HFFc6 (cell line): ENCODE results near the gene SRGAP1. TPM values are rescaled to one million over a fixed set of nuclear protein-coding genes. Genes with fewer than 3 reads are reported as not detected.

Experiments
- DNase-seq: peaks from one replicate; pipeline ENCODE4 v3.0.0-alpha.2; 2018
- H3K27ac Mint-ChIP-seq: 2 replicates; pipeline ENCODE4 v1.8.0; 2020; ENCODE audit warnings: mild to moderate bottlenecking, mixed read lengths
- H3K27me3 Mint-ChIP-seq: 2 replicates; pipeline ENCODE4 v1.8.0; 2021; ENCODE audit warnings: mild to moderate bottlenecking, moderate library complexity, mixed read lengths; ENCODE audit not compliant: insufficient read depth
- H3K36me3 Mint-ChIP-seq: 2 replicates; pipeline ENCODE4 v1.8.0; 2021; ENCODE audit warnings: low read depth, mixed read lengths
- H3K4me1 Mint-ChIP-seq: 2 replicates; pipeline ENCODE4 v1.8.0; 2020; ENCODE audit warnings: low read depth, mixed read lengths
- H3K4me3 Mint-ChIP-seq: 2 replicates; pipeline ENCODE4 v1.8.0; 2020; ENCODE audit warnings: mild to moderate bottlenecking, moderate library complexity, mixed read lengths
- H3K9me3 Mint-ChIP-seq: 2 replicates; pipeline ENCODE4 v1.8.0; 2020; ENCODE audit warnings: mild to moderate bottlenecking, mixed read lengths
- total RNA-seq, 6 experiments: library from RNA; stranded (reverse); fragmentation: NEBNext Ultra II Directional; extraction: Animal tissue kit (Norgen Biotek cat#: 25700); gene quantifications; 2 replicates in 1 of 6; 3 replicates in 5 of 6; pipeline ENCODE4 v1.2.3, GENCODE V29; 2021
- TF ChIP-seq, protein P1 (sequence below): fragments of 200-600 bp; sonication (generic); IDR thresholded peaks from 2 replicates; pipeline ENCODE4 v1.5.0; 2021; ENCODE audit warnings: antibody characterized with exemption, mild to moderate bottlenecking

SRGAP1 gene
- total RNA-seq, 6 experiments from 2014 or later = 35.7 to 45.8 (median 40.9) TPM

DNA sequence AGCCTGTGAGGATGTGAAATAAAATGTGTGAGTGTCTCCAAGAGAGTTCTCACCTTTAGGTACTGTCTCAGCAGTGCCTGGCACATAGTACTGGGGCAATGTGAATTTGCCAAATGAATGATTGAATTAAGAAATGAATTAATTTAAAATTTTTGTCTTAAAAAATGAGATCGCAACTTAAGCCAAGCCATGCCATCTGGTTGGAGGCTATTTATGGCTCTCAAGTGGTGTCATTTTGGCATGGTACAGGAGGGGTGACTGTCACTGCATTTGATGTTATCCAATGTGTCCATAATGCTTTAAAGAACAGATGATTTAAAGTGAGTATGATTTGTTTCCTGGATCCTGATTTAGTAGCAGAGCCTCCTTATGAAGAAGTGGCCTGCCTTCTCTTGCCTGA, 80.3 kb downstream of the SRGAP1 start:
- H3K27ac Mint-ChIP-seq = no peak overlapping the region
- H3K27me3 Mint-ChIP-seq = peaks cover 4% of the 10 kb centered on the region
- H3K4me3 Mint-ChIP-seq = no peak overlapping the region
- peaks cover 81% of the 10 kb centered on the region for H3K4me1 Mint-ChIP-seq
- H3K36me3 Mint-ChIP-seq = peaks cover 39% of the 10 kb centered on the region
- peaks cover 3% of the 10 kb centered on the region for H3K9me3 Mint-ChIP-seq
- no peak for DNase-seq
- TF ChIP-seq, protein P1, sequence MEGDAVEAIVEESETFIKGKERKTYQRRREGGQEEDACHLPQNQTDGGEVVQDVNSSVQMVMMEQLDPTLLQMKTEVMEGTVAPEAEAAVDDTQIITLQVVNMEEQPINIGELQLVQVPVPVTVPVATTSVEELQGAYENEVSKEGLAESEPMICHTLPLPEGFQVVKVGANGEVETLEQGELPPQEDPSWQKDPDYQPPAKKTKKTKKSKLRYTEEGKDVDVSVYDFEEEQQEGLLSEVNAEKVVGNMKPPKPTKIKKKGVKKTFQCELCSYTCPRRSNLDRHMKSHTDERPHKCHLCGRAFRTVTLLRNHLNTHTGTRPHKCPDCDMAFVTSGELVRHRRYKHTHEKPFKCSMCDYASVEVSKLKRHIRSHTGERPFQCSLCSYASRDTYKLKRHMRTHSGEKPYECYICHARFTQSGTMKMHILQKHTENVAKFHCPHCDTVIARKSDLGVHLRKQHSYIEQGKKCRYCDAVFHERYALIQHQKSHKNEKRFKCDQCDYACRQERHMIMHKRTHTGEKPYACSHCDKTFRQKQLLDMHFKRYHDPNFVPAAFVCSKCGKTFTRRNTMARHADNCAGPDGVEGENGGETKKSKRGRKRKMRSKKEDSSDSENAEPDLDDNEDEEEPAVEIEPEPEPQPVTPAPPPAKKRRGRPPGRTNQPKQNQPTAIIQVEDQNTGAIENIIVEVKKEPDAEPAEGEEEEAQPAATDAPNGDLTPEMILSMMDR = no peak

- H3K36me3 Mint-ChIP-seq = peaks cover 25% of the 10 kb centered on the region; the same call in 1 of the 2 replicates
- H3K4me3 Mint-ChIP-seq = no peak overlapping the region
- DNase-seq = no peak
- TF ChIP-seq, protein P1 = no peak
- peak overlapping the region; percentile 7; the same call in 1 of the 2 replicates for H3K27ac Mint-ChIP-seq
- H3K9me3 Mint-ChIP-seq = no peaks in the 10 kb centered on the region
- H3K27me3 Mint-ChIP-seq = peaks cover 2% of the 10 kb centered on the region
- peaks cover 77% of the 10 kb centered on the region for H3K4me1 Mint-ChIP-seq
Observed at GRCh38 chr12:63927511-63927910, 83.0 kb downstream of the SRGAP1 start.

- no peaks in the 10 kb centered on the region for H3K9me3 Mint-ChIP-seq
- TF ChIP-seq, protein P1 = no peak
- no peak for DNase-seq
- peaks cover 24% of the 10 kb centered on the region; the same call in 1 of the 2 replicates for H3K36me3 Mint-ChIP-seq
- H3K4me1 Mint-ChIP-seq = peaks cover 77% of the 10 kb centered on the region
- H3K4me3 Mint-ChIP-seq = no peak overlapping the region
- H3K27ac Mint-ChIP-seq = peak overlapping the region; percentile 76; the same call in 1 of the 2 replicates
- H3K27me3 Mint-ChIP-seq = peaks cover 2% of the 10 kb centered on the region
Observed at GRCh38 chr12:63928305-63928704, 83.8 kb downstream of the SRGAP1 start.

GRCh38 chr12:63929426-63929825, 84.9 kb downstream of the SRGAP1 start:
- Mint-ChIP-seq H3K9me3 (no peaks in the 10 kb centered on the region), H3K27ac (peak overlapping the region; percentile 76), H3K36me3 (peaks cover 30% of the 10 kb centered on the region), H3K27me3 (peaks cover 2% of the 10 kb centered on the region), H3K4me1 (peaks cover 78% of the 10 kb centered on the region), H3K4me3 (peak overlapping the region; percentile 55)
- no peak for DNase-seq
- TF ChIP-seq, protein P1 = no peak

DNA sequence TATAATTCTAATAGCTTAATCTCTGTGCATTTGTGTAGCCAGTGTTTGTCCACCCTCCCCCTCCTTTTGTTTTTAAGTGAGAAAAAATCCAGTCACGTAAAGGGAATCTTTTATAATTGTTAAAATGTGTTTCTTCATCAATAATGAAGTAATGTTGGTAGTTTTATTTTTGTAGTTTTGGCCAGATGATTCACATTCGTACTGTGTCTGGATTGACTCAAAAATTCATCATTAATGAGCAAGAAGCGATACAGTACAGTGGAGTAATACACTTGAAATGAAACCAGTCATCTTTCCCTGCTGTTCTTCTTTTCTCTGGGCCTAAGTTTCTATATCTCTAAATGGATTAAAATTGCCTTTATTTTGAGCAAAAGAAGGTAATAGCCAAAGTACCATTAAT, 86.5 kb downstream of the SRGAP1 start:
- peak overlapping the region; percentile 87 for H3K4me3 Mint-ChIP-seq

More for the DNA sequence above, 86.5 kb downstream of the SRGAP1 start:
- peak overlapping the region; percentile 86 for H3K27ac Mint-ChIP-seq
- peak; percentile 68 for DNase-seq
- TF ChIP-seq, protein P1 = no peak
- peaks cover 85% of the 10 kb centered on the region for H3K4me1 Mint-ChIP-seq
- peaks cover 2% of the 10 kb centered on the region for H3K27me3 Mint-ChIP-seq
- H3K9me3 Mint-ChIP-seq = no peaks in the 10 kb centered on the region
- peaks cover 40% of the 10 kb centered on the region for H3K36me3 Mint-ChIP-seq
